ENCODE measurements around the gene CAPN15. TPM values are rescaled to one million over a fixed set of nuclear protein-coding genes. Genes with fewer than 3 reads are reported as not detected.

CAPN15 gene
- total and polyA plus RNA-seq, 2 of the 4 experiments (the other 2 are of a cell fraction), result 9.3 to 24.3 TPM

DNA sequence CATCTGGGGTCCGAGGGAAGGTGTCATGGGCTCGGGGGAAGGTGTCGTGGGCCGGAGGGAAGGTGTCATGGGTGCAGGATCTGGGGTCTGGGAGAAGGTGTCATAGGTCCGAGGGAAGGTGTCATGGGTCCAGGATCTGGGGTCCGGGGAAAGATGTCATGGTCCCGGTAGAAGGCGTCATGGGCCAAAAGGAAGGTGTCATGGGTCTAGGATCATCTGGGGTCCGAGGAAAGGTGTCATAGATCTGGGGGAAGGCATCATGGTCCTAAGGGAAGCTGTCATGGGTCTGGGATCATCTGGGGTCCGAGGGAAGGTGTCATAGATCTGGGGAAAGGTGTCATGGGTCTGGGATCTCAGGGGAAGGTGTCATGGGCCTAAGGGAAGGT lies 63.3 kb downstream of the CAPN15 start:
- ChIA-PET POLR2A (ENCODE audit: unreplicated experiment) (no interaction called here), CTCF (interaction anchor here (0.8 kb wide), 1 partner anchor 10 kb away, joined by 3 read pairs; no protein-coding TSS in a partner anchor)
- no peak overlapping the region for H2BK5ac ChIP-seq (ENCODE audit: low read depth, low read length, poor library complexity, severe bottlenecking)
- H2BK20ac ChIP-seq (ENCODE audit: low read depth, low read length), result no peak overlapping the region
- no TSS peak for BruUV-seq (replicated peaks)
- no peaks in the 10 kb centered on the region for H3K27me3 ChIP-seq (ENCODE audit: control insufficient read depth, insufficient read depth, low read length)
- H3K79me1 ChIP-seq (ENCODE audit: low read depth in 1 of 2, low read length in 2 of 2), result peaks cover 25 to 79% of the 10 kb centered on the region in 2 experiments; a peak in 3 of 4 replicates
- H2BK15ac ChIP-seq (ENCODE audit: low read depth, low read length), result no peak overlapping the region
- DNase-seq, result no peak
- peak overlapping the region; percentile 38 for H3K27ac ChIP-seq (ENCODE audit: insufficient read depth, low read length)
- H2AK9ac ChIP-seq (replicated peaks; ENCODE audit: low read depth, low read length, poor library complexity), result peak overlapping the region; percentile 95
- no peak overlapping the region for H2BK120ac ChIP-seq (ENCODE audit: low read depth, low read length)
- peak overlapping the region; percentile 74 for H3K9ac ChIP-seq (ENCODE audit: low read depth, low read length)
- H3K18ac ChIP-seq (ENCODE audit: low read depth, low read length), result no peak overlapping the region
- H3K23ac ChIP-seq (ENCODE audit: low read depth, low read length), result peak overlapping the region; percentile 92
- dilution Hi-C loops (cut with HindIII; ENCODE audit: low sequenced_read_pairs, unreplicated experiment), result no loop called here
- H4K91ac ChIP-seq (ENCODE audit: insufficient read depth, low read depth, low read length), result no peak overlapping the region
- peaks cover 18% of the 10 kb centered on the region for H3K4me1 ChIP-seq (ENCODE audit: control insufficient read depth, insufficient read depth, low read length)
- H2AFZ ChIP-seq (replicated peaks; ENCODE audit: low read length, poor library complexity), result peak overlapping the region; percentile 94
- H3K4ac ChIP-seq (ENCODE audit: low read depth, low read length), result peak overlapping the region; percentile 82
- peak overlapping the region; percentile 76; the same call in 1 of the 2 replicates for H3K14ac ChIP-seq (replicated peaks; ENCODE audit: low read depth, low read length)
- ATAC-seq (ENCODE audit: low read depth), result no peak
- H3K56ac ChIP-seq (ENCODE audit: extremely low read depth, insufficient read depth, low read length), result no peak overlapping the region
- H4K8ac ChIP-seq (ENCODE audit: low read depth in 2 of 2, low read length in 2 of 2), result no peak overlapping the region
- in situ Hi-C loops (cut with MboI; ENCODE audit: low sequenced_read_pairs), result no loop called here
- H3K4me3 ChIP-seq (ENCODE audit: insufficient read depth, low read depth, low read length), result peak overlapping the region; percentile 98
- 0 out of 2 replicates have a peak, but pooled peaks cover 2% of the 10 kb centered on the region for H3K36me3 ChIP-seq (ENCODE audit: control insufficient read depth, insufficient read depth, low read length)
- H3K4me2 ChIP-seq (ENCODE audit: low read depth, low read length), result peak overlapping the region; percentile 95
- intact Hi-C loops (cut with micrococcal nuclease), result no loop called here
- no peaks in the 10 kb centered on the region for H3K9me3 ChIP-seq (ENCODE audit: control insufficient read depth, insufficient read depth, low read length)
- peak overlapping the region; percentile 67 for H2AK5ac ChIP-seq (ENCODE audit: low read depth, low read length)
- H3K9me1 ChIP-seq (ENCODE audit: insufficient read depth, low read length), result peaks cover 18% of the 10 kb centered on the region; the same call in 1 of the 2 replicates
- H4K20me1 ChIP-seq (ENCODE audit: insufficient read depth, low read length), result peaks cover 53% of the 10 kb centered on the region
- TF ChIP-seq RCOR1 (IDR thresholded peaks at IDR 0.05; ENCODE audit: insufficient replicate concordance, low read length) (no peak), RAD21 (IDR thresholded peaks at IDR 0.05; ENCODE audit: low read length) (no peak), CHD1 (IDR thresholded peaks at IDR 0.05; ENCODE audit: low read depth, low read length) (no peak), RFX5 (IDR thresholded peaks at IDR 0.05; ENCODE audit: low read depth, low read length) (no peak), BHLHE40 (IDR thresholded peaks at IDR 0.05; ENCODE audit: low read depth, low read length) (no peak), MAZ (IDR thresholded peaks at IDR 0.05; ENCODE audit: borderline replicate concordance, low read depth, low read length) (no peak), MXI1 (IDR thresholded peaks at IDR 0.05; ENCODE audit: borderline replicate concordance, low read depth, low read length) (no peak), CEBPB (IDR thresholded peaks at IDR 0.05; ENCODE audit: low read depth, low read length) (no peak), CTCF (conservative IDR thresholded peaks at IDR 0.05; ENCODE audit: low read depth, low read length) (no peak), NFE2L2 (IDR thresholded peaks at IDR 0.05; ENCODE audit: low read depth, low read length) (no peak), SMC3 (IDR thresholded peaks at IDR 0.05; ENCODE audit: low read depth, low read length) (no peak), POLR2A (IDR thresholded peaks at IDR 0.05; ENCODE audit: low read depth, low read length) (no peak), ELK1 (IDR thresholded peaks at IDR 0.05; ENCODE audit: borderline replicate concordance, low read depth, low read length) (no peak), MAFK (IDR thresholded peaks at IDR 0.05; ENCODE audit: low read depth, low read length) (no peak), FOS (IDR thresholded peaks at IDR 0.05; ENCODE audit: low read depth, low read length) (no peak)
- TF ChIP-seq, protein P1, sequence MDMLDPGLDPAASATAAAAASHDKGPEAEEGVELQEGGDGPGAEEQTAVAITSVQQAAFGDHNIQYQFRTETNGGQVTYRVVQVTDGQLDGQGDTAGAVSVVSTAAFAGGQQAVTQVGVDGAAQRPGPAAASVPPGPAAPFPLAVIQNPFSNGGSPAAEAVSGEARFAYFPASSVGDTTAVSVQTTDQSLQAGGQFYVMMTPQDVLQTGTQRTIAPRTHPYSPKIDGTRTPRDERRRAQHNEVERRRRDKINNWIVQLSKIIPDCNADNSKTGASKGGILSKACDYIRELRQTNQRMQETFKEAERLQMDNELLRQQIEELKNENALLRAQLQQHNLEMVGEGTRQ (IDR thresholded peaks at IDR 0.05; ENCODE audit: low read depth, low read length), result no peak
- WGBS, 2 experiments (ENCODE audit: extremely low coverage in 2 of 2, insufficient read length in 1 of 2), result 46% methylated on average over 7 of the region's 10 CpGs; no CpG with 5 or more reads in 1 of the 2 experiments
- no peak overlapping the region for H4K5ac ChIP-seq (ENCODE audit: low read depth, low read length)

Data from IMR-90 (cell line).